ENCODE results near the gene PBX4.

The PBX4 gene

GRCh38 chr19:19524053-19524452, 94.4 kb downstream of the PBX4 start:
- DNase-seq (ENCODE audit: low read depth), result no peak
- TF ChIP-seq CTCF (IDR thresholded peaks at IDR 0.05; ENCODE audit: low read depth, low read length, missing control alignments), result no peak
- no peak overlapping the region for H3K4me3 ChIP-seq (ENCODE audit: low read depth, low read length)
- in situ Hi-C loops (cut with HindIII; ENCODE audit: low sequenced_read_pairs), result no loop called here

DNA sequence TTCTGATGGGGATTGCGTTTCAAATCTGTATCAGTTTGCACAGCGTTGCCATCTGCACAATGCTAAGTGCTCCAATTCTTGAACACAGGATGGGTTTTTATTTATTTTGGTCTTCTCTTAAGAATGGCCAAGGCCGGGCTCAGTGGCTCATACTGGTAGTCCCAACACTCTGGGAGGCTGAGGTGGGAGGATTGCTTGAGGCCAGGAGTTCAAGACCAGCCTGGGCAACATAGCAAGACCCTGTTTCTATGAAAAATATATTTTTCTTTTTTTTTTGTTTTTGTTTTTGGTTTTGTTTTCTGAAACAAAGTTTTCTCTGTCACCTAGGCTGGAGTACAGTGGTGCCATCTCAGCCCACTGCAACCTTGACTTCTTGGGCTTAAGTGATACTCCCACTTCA, 95.3 kb downstream of the PBX4 start:
- TF ChIP-seq CTCF (IDR thresholded peaks at IDR 0.05; ENCODE audit: low read depth, low read length, missing control alignments), result no peak
- in situ Hi-C loops (cut with HindIII; ENCODE audit: low sequenced_read_pairs), result no loop called here
- no peak overlapping the region for H3K4me3 ChIP-seq (ENCODE audit: low read depth, low read length)
- no peak for DNase-seq (ENCODE audit: low read depth)

DNA sequence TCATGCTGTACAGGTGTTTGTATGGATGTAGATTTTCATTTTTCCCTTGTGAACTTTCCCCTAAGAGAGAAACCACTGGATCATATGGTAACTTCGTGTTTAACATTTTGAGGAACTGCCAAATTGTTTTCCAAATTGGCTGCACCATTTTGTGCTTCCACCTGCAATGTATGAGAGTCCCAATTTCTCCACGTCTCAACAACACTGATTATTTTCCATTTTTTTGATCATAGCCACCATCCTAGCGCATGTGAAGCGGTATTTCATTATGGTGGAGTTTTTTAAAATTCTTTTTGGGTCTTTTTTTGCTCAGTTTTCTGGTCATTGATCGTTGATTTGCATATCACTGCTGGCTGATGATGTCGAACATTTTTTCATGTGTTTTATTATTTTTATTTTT, 97.5 kb downstream of the PBX4 start:
- in situ Hi-C loops (cut with HindIII; ENCODE audit: low sequenced_read_pairs), result no loop called here

DNA sequence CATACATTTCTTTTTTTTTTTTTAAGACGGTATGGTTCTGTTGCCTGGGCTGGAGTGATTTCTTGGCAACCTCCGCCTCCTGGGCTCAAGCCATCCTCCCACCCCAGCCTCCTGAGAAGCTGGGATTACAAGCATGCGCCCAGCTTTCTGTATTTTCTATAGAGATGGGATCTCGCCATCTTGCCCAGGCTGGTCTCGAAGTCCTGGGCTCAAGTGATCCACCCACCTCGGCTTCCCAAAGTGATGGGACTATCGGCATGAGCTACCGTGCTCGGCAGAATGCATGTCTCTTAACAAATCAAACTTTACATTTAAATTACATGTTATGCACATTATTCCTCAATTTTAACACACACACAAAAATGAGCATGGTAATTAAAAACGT, 101.3 kb downstream of the PBX4 start:
- TF ChIP-seq CTCF (IDR thresholded peaks at IDR 0.05; ENCODE audit: low read depth, low read length, missing control alignments), result no peak
- peak overlapping the region; percentile 79 for H3K4me3 ChIP-seq (ENCODE audit: low read depth, low read length)
- in situ Hi-C loops (cut with HindIII; ENCODE audit: low sequenced_read_pairs), result no loop called here
- no peak for DNase-seq (ENCODE audit: low read depth)

More for the DNA sequence above, 97.5 kb downstream of the PBX4 start:
- H3K4me3 ChIP-seq (ENCODE audit: low read depth, low read length), result no peak overlapping the region
- TF ChIP-seq CTCF (IDR thresholded peaks at IDR 0.05; ENCODE audit: low read depth, low read length, missing control alignments), result no peak
- no peak for DNase-seq (ENCODE audit: low read depth)

- in situ Hi-C loops (cut with HindIII; ENCODE audit: low sequenced_read_pairs), result no loop called here
- peak; percentile 81 for DNase-seq (ENCODE audit: low read depth)
- peak within 1 kb of the TSS; percentile 79 for H3K4me3 ChIP-seq (ENCODE audit: low read depth, low read length)
- peak; percentile 16 for TF ChIP-seq CTCF (IDR thresholded peaks at IDR 0.05; ENCODE audit: low read depth, low read length, missing control alignments)
Measured at GRCh38 chr19:19515642-19516519, 102.6 kb downstream of the PBX4 start, which contains the start of gene NDUFA13. Gene NDUFA13, plus strand, starts transcription at chr19:19516225. Its CDS starts 14 bp downstream, at chr19:19516239.

- TF ChIP-seq CTCF (IDR thresholded peaks at IDR 0.05; ENCODE audit: low read depth, low read length, missing control alignments), result no peak
- DNase-seq (ENCODE audit: low read depth), result no peak
- in situ Hi-C loops (cut with HindIII; ENCODE audit: low sequenced_read_pairs), result no loop called here
- H3K4me3 ChIP-seq (ENCODE audit: low read depth, low read length), result peak within 1 kb of the TSS; percentile 79
Measured at GRCh38 chr19:19514881-19515641, 103.4 kb downstream of the PBX4 start, which contains the start of gene TSSK6. Gene TSSK6, minus strand, starts transcription at chr19:19515548. Its CDS starts 121 bp downstream, at chr19:19515427.
